ENCODE measurements around the gene SETD1B.

GRCh38 chr12:121797937-121798786 is 5.6 kb upstream of the SETD1B start:
- TF ChIP-seq POLR2A (IDR thresholded peaks at IDR 0.05): no peak
- no peak for TF ChIP-seq CTCF (IDR thresholded peaks at IDR 0.05)

All from prostate gland (tissue), 2 donors.